ENCODE data around the gene ERICH2. TPM values are rescaled to one million over a fixed set of nuclear protein-coding genes. Genes with fewer than 3 reads are reported as not detected.

Gene ERICH2
- total RNA-seq, 1 donor = not detected

- no peak overlapping the region for H3K27ac ChIP-seq (ENCODE audit: low read depth, low read length)
- no peak overlapping the region for H2AFZ ChIP-seq (ENCODE audit: low read length)
- H3K36me3 ChIP-seq (ENCODE audit: insufficient read depth, low read length) = no peaks in the 10 kb centered on the region
- DNase-seq (ENCODE audit: insufficient read length, low spot score, missing footprints) = peak; percentile 91
- H4K20me1 ChIP-seq (ENCODE audit: insufficient read depth, low read length) = no peaks in the 10 kb centered on the region
- peak overlapping the region; percentile 30 for H3K4me2 ChIP-seq (ENCODE audit: insufficient read depth, low read length)
- H3K4me1 ChIP-seq (ENCODE audit: insufficient read depth, low read length) = no peaks in the 10 kb centered on the region
- no peak overlapping the region for H3K4me3 ChIP-seq (ENCODE audit: insufficient read depth, low read length)
- no peaks in the 10 kb centered on the region for H3K9me3 ChIP-seq (ENCODE audit: low read depth, low read length)
- TF ChIP-seq, protein P1, sequence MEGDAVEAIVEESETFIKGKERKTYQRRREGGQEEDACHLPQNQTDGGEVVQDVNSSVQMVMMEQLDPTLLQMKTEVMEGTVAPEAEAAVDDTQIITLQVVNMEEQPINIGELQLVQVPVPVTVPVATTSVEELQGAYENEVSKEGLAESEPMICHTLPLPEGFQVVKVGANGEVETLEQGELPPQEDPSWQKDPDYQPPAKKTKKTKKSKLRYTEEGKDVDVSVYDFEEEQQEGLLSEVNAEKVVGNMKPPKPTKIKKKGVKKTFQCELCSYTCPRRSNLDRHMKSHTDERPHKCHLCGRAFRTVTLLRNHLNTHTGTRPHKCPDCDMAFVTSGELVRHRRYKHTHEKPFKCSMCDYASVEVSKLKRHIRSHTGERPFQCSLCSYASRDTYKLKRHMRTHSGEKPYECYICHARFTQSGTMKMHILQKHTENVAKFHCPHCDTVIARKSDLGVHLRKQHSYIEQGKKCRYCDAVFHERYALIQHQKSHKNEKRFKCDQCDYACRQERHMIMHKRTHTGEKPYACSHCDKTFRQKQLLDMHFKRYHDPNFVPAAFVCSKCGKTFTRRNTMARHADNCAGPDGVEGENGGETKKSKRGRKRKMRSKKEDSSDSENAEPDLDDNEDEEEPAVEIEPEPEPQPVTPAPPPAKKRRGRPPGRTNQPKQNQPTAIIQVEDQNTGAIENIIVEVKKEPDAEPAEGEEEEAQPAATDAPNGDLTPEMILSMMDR (IDR thresholded peaks at IDR 0.05; ENCODE audit: extremely low read depth, low read depth, low read length) = no peak
- no peaks in the 10 kb centered on the region for H3K79me2 ChIP-seq (ENCODE audit: insufficient read depth, low read length)
- peaks cover 58% of the 10 kb centered on the region for H3K27me3 ChIP-seq (ENCODE audit: insufficient read depth, low read length)
Observed at GRCh38 chr2:170813611-170814532, 43.7 kb downstream of the ERICH2 start.

GRCh38 chr2:170814533-170815230 lies 44.5 kb downstream of the ERICH2 start:
- Histone ChIP-seq H3K4me3 (ENCODE audit: insufficient read depth, low read length) (no peak overlapping the region), H3K9me3 (ENCODE audit: low read depth, low read length) (no peaks in the 10 kb centered on the region), H3K4me2 (ENCODE audit: insufficient read depth, low read length) (no peak overlapping the region), H4K20me1 (ENCODE audit: insufficient read depth, low read length) (no peaks in the 10 kb centered on the region), H3K27ac (ENCODE audit: low read depth, low read length) (no peak overlapping the region), H3K27me3 (ENCODE audit: insufficient read depth, low read length) (peaks cover 66% of the 10 kb centered on the region), H2AFZ (ENCODE audit: low read length) (no peak overlapping the region), H3K4me1 (ENCODE audit: insufficient read depth, low read length) (no peaks in the 10 kb centered on the region), H3K36me3 (ENCODE audit: insufficient read depth, low read length) (no peaks in the 10 kb centered on the region), H3K79me2 (ENCODE audit: insufficient read depth, low read length) (no peaks in the 10 kb centered on the region)
- DNase-seq (ENCODE audit: insufficient read length, low spot score, missing footprints) = no peak
- TF ChIP-seq, protein P1 (IDR thresholded peaks at IDR 0.05; ENCODE audit: extremely low read depth, low read depth, low read length) = no peak

- Histone ChIP-seq H2AFZ (ENCODE audit: low read length) (no peak overlapping the region), H3K4me1 (ENCODE audit: insufficient read depth, low read length) (no peaks in the 10 kb centered on the region), H4K20me1 (ENCODE audit: insufficient read depth, low read length) (no peaks in the 10 kb centered on the region), H3K27ac (ENCODE audit: low read depth, low read length) (no peak overlapping the region), H3K4me3 (ENCODE audit: insufficient read depth, low read length) (no peak overlapping the region), H3K36me3 (ENCODE audit: insufficient read depth, low read length) (no peaks in the 10 kb centered on the region), H3K79me2 (ENCODE audit: insufficient read depth, low read length) (no peaks in the 10 kb centered on the region), H3K4me2 (ENCODE audit: insufficient read depth, low read length) (no peak overlapping the region), H3K9me3 (ENCODE audit: low read depth, low read length) (no peaks in the 10 kb centered on the region), H3K27me3 (ENCODE audit: insufficient read depth, low read length) (peaks cover 72% of the 10 kb centered on the region)
- DNase-seq (ENCODE audit: insufficient read length, low spot score, missing footprints) = peak; percentile 54
- TF ChIP-seq, protein P1 (IDR thresholded peaks at IDR 0.05; ENCODE audit: extremely low read depth, low read depth, low read length) = no peak
Observed at GRCh38 chr2:170815311-170815710, 45.1 kb downstream of the ERICH2 start.

Measured in osteoblast (primary cell).